Measurements from ENCODE around the gene ZNF282.

Gene ZNF282

GRCh38 chr7:149220534-149220933 lies 25.2 kb downstream of the ZNF282 start:
- no peak overlapping the region for H3K4me3 ChIP-seq (ENCODE audit: low read length)

GRCh38 chr7:149223176-149223575 lies 27.8 kb downstream of the ZNF282 start:
- Histone ChIP-seq H3K79me2 (ENCODE audit: low read length) (no peaks in the 10 kb centered on the region), H3K27me3 (ENCODE audit: low read depth, low read length) (no peaks in the 10 kb centered on the region), H3K4me3 (ENCODE audit: low read length) (no peak overlapping the region), H3K9me3 (ENCODE audit: insufficient read depth, low read length) (no peaks in the 10 kb centered on the region), H3K4me2 (ENCODE audit: low read length) (no peak overlapping the region), H3K27ac (ENCODE audit: low read length) (no peak overlapping the region), H2AFZ (ENCODE audit: low read depth, low read length) (no peak overlapping the region), H3K36me3 (replicated peaks; ENCODE audit: low read depth, low read length) (peaks cover 31% of the 10 kb centered on the region), H3K4me1 (ENCODE audit: low read length) (no peaks in the 10 kb centered on the region), H3K9ac (ENCODE audit: low read length) (no peak overlapping the region), H4K20me1 (ENCODE audit: insufficient read depth, low read length) (no peaks in the 10 kb centered on the region)
- TF ChIP-seq EZH2phosphoT487 (IDR thresholded peaks at IDR 0.05; ENCODE audit: low read depth): no peak
- no peak for TF ChIP-seq CTCF (IDR thresholded peaks at IDR 0.05; ENCODE audit: low read depth, low read length)

More at GRCh38 chr7:149220534-149220933, 25.2 kb downstream of the ZNF282 start:
- Histone ChIP-seq H3K27ac (ENCODE audit: low read length) (no peak overlapping the region), H3K27me3 (ENCODE audit: low read depth, low read length) (no peaks in the 10 kb centered on the region), H3K4me2 (ENCODE audit: low read length) (no peak overlapping the region), H3K4me1 (ENCODE audit: low read length) (no peaks in the 10 kb centered on the region), H2AFZ (ENCODE audit: low read depth, low read length) (no peak overlapping the region), H3K36me3 (replicated peaks; ENCODE audit: low read depth, low read length) (peaks cover 47% of the 10 kb centered on the region), H3K9me3 (ENCODE audit: insufficient read depth, low read length) (no peaks in the 10 kb centered on the region), H3K79me2 (ENCODE audit: low read length) (no peaks in the 10 kb centered on the region), H4K20me1 (ENCODE audit: insufficient read depth, low read length) (no peaks in the 10 kb centered on the region), H3K9ac (ENCODE audit: low read length) (no peak overlapping the region)
- TF ChIP-seq CTCF (IDR thresholded peaks at IDR 0.05; ENCODE audit: low read depth, low read length): no peak

GRCh38 chr7:149223761-149224160 lies 28.4 kb downstream of the ZNF282 start:
- H3K27ac ChIP-seq (ENCODE audit: low read length): no peak overlapping the region
- TF ChIP-seq EZH2phosphoT487 (IDR thresholded peaks at IDR 0.05; ENCODE audit: low read depth) (no peak), CTCF (IDR thresholded peaks at IDR 0.05; ENCODE audit: low read depth, low read length) (no peak)
- H3K4me1 ChIP-seq (ENCODE audit: low read length): no peaks in the 10 kb centered on the region
- no peaks in the 10 kb centered on the region for H3K9me3 ChIP-seq (ENCODE audit: insufficient read depth, low read length)
- H3K4me3 ChIP-seq (ENCODE audit: low read length): no peak overlapping the region
- H2AFZ ChIP-seq (ENCODE audit: low read depth, low read length): no peak overlapping the region
- no peaks in the 10 kb centered on the region for H4K20me1 ChIP-seq (ENCODE audit: insufficient read depth, low read length)
- no peaks in the 10 kb centered on the region for H3K27me3 ChIP-seq (ENCODE audit: low read depth, low read length)
- H3K79me2 ChIP-seq (ENCODE audit: low read length): no peaks in the 10 kb centered on the region
- no peak overlapping the region for H3K4me2 ChIP-seq (ENCODE audit: low read length)
- no peak overlapping the region for H3K9ac ChIP-seq (ENCODE audit: low read length)
- H3K36me3 ChIP-seq (replicated peaks; ENCODE audit: low read depth, low read length): peaks cover 28% of the 10 kb centered on the region

- Histone ChIP-seq H3K9ac (ENCODE audit: low read length) (no peak overlapping the region), H3K79me2 (ENCODE audit: low read length) (no peaks in the 10 kb centered on the region), H3K4me1 (ENCODE audit: low read length) (no peaks in the 10 kb centered on the region), H3K27me3 (ENCODE audit: low read depth, low read length) (no peaks in the 10 kb centered on the region), H3K36me3 (replicated peaks; ENCODE audit: low read depth, low read length) (peaks cover 23% of the 10 kb centered on the region), H3K27ac (ENCODE audit: low read length) (no peak overlapping the region), H2AFZ (ENCODE audit: low read depth, low read length) (no peak overlapping the region), H3K9me3 (ENCODE audit: insufficient read depth, low read length) (no peaks in the 10 kb centered on the region), H4K20me1 (ENCODE audit: insufficient read depth, low read length) (no peaks in the 10 kb centered on the region), H3K4me3 (ENCODE audit: low read length) (no peak overlapping the region), H3K4me2 (ENCODE audit: low read length) (no peak overlapping the region)
- TF ChIP-seq CTCF (IDR thresholded peaks at IDR 0.05; ENCODE audit: low read depth, low read length) (no peak), EZH2phosphoT487 (IDR thresholded peaks at IDR 0.05; ENCODE audit: low read depth) (no peak)
Measured at GRCh38 chr7:149224352-149224751, 29.0 kb downstream of the ZNF282 start.

All from OCI-LY3 (cell line).